ENCODE results near the gene DHH. TPM values are rescaled to one million over a fixed set of nuclear protein-coding genes. Genes with fewer than 3 reads are reported as not detected.

Gene DHH
- total and polyA plus RNA-seq, 2 donors (not counting 3 experiments of a cell fraction or from before 2014, with no cell fraction given) = 2.9 to 3.3 TPM

DNA sequence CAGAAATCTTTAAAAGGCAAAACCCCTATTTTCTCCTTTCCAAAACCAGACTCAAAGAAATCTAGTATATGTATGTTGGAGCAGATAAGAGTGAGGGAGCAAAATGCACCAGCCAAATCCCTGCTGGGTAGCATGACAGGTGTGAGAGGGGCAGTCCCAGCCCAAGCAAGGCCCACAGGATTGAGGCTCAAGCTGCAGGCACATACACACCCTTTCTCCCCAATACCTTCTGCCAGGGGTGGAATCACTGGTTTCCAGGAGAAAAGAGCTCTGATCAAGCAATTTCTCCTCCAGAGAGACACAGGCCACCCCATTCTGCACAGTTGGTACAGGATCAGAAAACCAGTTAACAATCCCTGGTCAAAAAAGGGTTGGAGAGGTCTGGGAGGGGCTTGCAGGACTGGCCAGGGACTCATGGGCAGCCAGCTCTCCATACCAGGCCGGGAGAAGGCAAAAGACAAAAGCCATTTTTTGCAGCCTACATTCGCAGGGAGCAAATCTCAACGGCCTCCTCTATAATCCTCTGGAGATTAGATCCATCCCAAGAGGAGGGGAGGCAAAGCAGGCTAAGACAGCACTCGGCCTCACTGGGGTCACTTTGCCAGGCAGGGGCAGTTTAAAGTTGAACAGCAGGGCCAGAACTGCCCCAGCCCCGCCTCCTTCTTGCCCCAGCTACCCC lies 36.1 kb downstream of the DHH start:
- FAIRE-seq (no peak), DNase-seq (ENCODE audit: low read depth, low spot score) (no peak)
- no TSS peak for BruUV-seq (replicated peaks)
- Histone ChIP-seq H3K4me2 (ENCODE audit: insufficient read depth, low read length) (peak overlapping the region; percentile 96), H3K27ac (ENCODE audit: insufficient read depth, low read depth, low read length) (no peak overlapping the region), H3K27me3 (ENCODE audit: control insufficient read depth in 2 of 2, insufficient read depth in 2 of 2, low read length in 2 of 2) (no peaks in the 10 kb centered on the region), H3K36me3 (ENCODE audit: control insufficient read depth in 2 of 2, extremely low read depth in 1 of 2, insufficient read depth in 2 of 2, low read length in 2 of 2) (peaks cover 14 to 17% of the 10 kb centered on the region in 2 experiments), H3K4me3 (replicated peaks in 1 of 3; ENCODE audit: insufficient read depth in 1 of 3, low read depth in 1 of 3, low read length in 3 of 3) (peak overlapping the region; percentile 73 to 97 (median 77)), H2AFZ (ENCODE audit: low read depth, low read length) (no peak overlapping the region), H3K4me1 (ENCODE audit: control insufficient read depth, extremely low read depth, insufficient read depth, low read length) (peaks cover 39% of the 10 kb centered on the region), H4K20me1 (replicated peaks; ENCODE audit: control insufficient read depth, extremely low read depth, insufficient read depth, low read length) (peaks cover 7% of the 10 kb centered on the region), H3K79me2 (ENCODE audit: control insufficient read depth, insufficient read depth, low read length) (peaks cover 74% of the 10 kb centered on the region), H3K9ac (replicated peaks; ENCODE audit: extremely low read depth, insufficient read depth, low read length) (peak overlapping the region; percentile 97), H3K9me3 (replicated peaks; ENCODE audit: control insufficient read depth, insufficient read depth, low read length) (no peaks in the 10 kb centered on the region), H3K9me1 (replicated peaks; ENCODE audit: control insufficient read depth, extremely low read depth, insufficient read depth, low read length) (no peaks in the 10 kb centered on the region)
- dilution Hi-C loops (cut with MboI; ENCODE audit: extremely low pct_ligation_motif_present, low sequenced_read_pairs) = no loop called here
- TF ChIP-seq CTCF (IDR thresholded peaks at IDR 0.05; ENCODE audit: extremely low read depth in 1 of 2, insufficient read depth in 1 of 2, low read depth in 1 of 2, low read length in 2 of 2) (no peak), FOS (IDR thresholded peaks at IDR 0.05; ENCODE audit: borderline replicate concordance, insufficient read depth, low read length) (no peak), MYC (IDR thresholded peaks at IDR 0.05; ENCODE audit: low read depth, low read length) (no peak), POLR2A (IDR thresholded peaks at IDR 0.05; ENCODE audit: low read depth, low read length) (no peak), GATA2 (IDR thresholded peaks at IDR 0.05; ENCODE audit: insufficient read depth, insufficient read length, low read depth, low read length) (no peak), EZH2 (IDR thresholded peaks at IDR 0.05; ENCODE audit: borderline replicate concordance, low read depth, low read length, severe bottlenecking) (no peak), JUN (IDR thresholded peaks at IDR 0.05; ENCODE audit: borderline replicate concordance, insufficient read depth, insufficient read length, low read depth) (no peak), POLR2AphosphoS5 (IDR thresholded peaks at IDR 0.05; ENCODE audit: insufficient read depth, low read depth, low read length) (no peak)
- TF ChIP-seq, protein P1, sequence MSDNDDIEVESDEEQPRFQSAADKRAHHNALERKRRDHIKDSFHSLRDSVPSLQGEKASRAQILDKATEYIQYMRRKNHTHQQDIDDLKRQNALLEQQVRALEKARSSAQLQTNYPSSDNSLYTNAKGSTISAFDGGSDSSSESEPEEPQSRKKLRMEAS (IDR thresholded peaks at IDR 0.05; ENCODE audit: insufficient read depth, insufficient read length) = no peak
- POLR2A ChIA-PET = interaction anchor here (0.8 to 2.2 kb wide), 3 partner anchors 11 to 73 kb away, joined by 3 to 6 read pairs (median 4); partner anchors contain the start of genes RHEBL1 and TUBA1B
- CTCF ChIA-PET = interaction anchor here (0.8 to 3.1 kb wide), 7 partner anchors 10 to 62 kb away, joined by 3 to 10 read pairs (median 5); partner anchors contain the start of gene LMBR1L
- intact Hi-C loops (cut with micrococcal nuclease) = no loop called here

All from endothelial cell of umbilical vein (primary cell).